CD4-positive, alpha-beta T cell treated with Interleukin-4 for 1 hour (primary cell): ENCODE data around the gene HBP1.
"Not testable (repeated sequence)": the region's sequence is repeated elsewhere in the genome, so short reads cannot be mapped to it uniquely, and the experiment has no call there.

Experiments used
- DNase-seq, 2 donors: peaks; one replicate each; pipeline ENCODE4 v3.0.0-alpha.2; 2020 to 2022

The HBP1 gene

GRCh38 chr7:107168233-107169119 lies at the start of gene HBP1:
TSS of gene HBP1 (plus strand) at chr7:107169003. CDS start at chr7:107179894, 10,891 bp downstream.
- peak; percentile 99 to 100 for DNase-seq

GRCh38 chr7:107119376-107120105 lies 49.3 kb upstream of the HBP1 start:
- no peak for DNase-seq

- DNase-seq = no peak
These were observed 46.3 kb upstream of the HBP1 start for GRCh38 chr7:107122486-107122911.

GRCh38 chr7:107123392-107123791 lies 45.4 kb upstream of the HBP1 start:
- DNase-seq = no peak

- DNase-seq = no peak
These were observed 43.3 kb upstream of the HBP1 start for GRCh38 chr7:107125475-107125874.

GRCh38 chr7:107128217-107128616 lies 40.6 kb upstream of the HBP1 start:
- DNase-seq = no peak

- no peak for DNase-seq
These were observed 40.1 kb upstream of the HBP1 start for GRCh38 chr7:107128748-107129147.

GRCh38 chr7:107130487-107131220 lies 38.1 kb upstream of the HBP1 start:
- no peak for DNase-seq

- DNase-seq = no peak
These were observed 35.4 kb upstream of the HBP1 start for GRCh38 chr7:107133396-107133795.

- no peak for DNase-seq
These were observed 29.9 kb upstream of the HBP1 start for GRCh38 chr7:107138696-107139420.

- DNase-seq = not testable (repeated sequence)
These were observed 24.9 kb upstream of the HBP1 start for GRCh38 chr7:107143875-107144274.

- DNase-seq = no peak
These were observed 23.6 kb upstream of the HBP1 start for GRCh38 chr7:107145067-107145838.

- DNase-seq = peak; percentile 39 to 56
These were observed 21.1 kb upstream of the HBP1 start for GRCh38 chr7:107147464-107148393.

GRCh38 chr7:107148721-107149120 lies 20.1 kb upstream of the HBP1 start:
- DNase-seq = no peak

- DNase-seq = no peak
These were observed 18.9 kb upstream of the HBP1 start for GRCh38 chr7:107149863-107150262.

- DNase-seq = peak; percentile 78 to 83
These were observed 18.3 kb upstream of the HBP1 start for GRCh38 chr7:107150375-107151073.

- DNase-seq = no peak
These were observed 17.3 kb upstream of the HBP1 start for GRCh38 chr7:107151538-107151937.

GRCh38 chr7:107152011-107152410 lies 16.8 kb upstream of the HBP1 start:
- no peak for DNase-seq

GRCh38 chr7:107154826-107155225 lies 14.0 kb upstream of the HBP1 start:
- no peak for DNase-seq

GRCh38 chr7:107155726-107156125 lies 13.1 kb upstream of the HBP1 start:
- not testable (repeated sequence) for DNase-seq
